Neuron (in vitro differentiated cells): Measurements from ENCODE around the gene REEP5.

Experiments used
- H2AFZ ChIP-seq: one replicate; pipeline ENCODE4 v1.6.1; 2013; ENCODE audit warnings: low read depth, mild to moderate bottlenecking, inconsistent platforms, low read length, moderate library complexity
- H3K27me3 ChIP-seq: one replicate; pipeline ENCODE4 v1.6.1; 2013; ENCODE audit warnings: low read length; ENCODE audit not compliant: insufficient read depth
- H3K36me3 ChIP-seq: one replicate; pipeline ENCODE4 v1.6.1; 2013; ENCODE audit warnings: low read length; ENCODE audit not compliant: insufficient read depth
- H3K4me1 ChIP-seq: one replicate; pipeline ENCODE4 v1.6.1; 2013; ENCODE audit warnings: low read length; ENCODE audit not compliant: insufficient read depth
- H3K4me3 ChIP-seq: 2 replicates; pipeline ENCODE4 v1.5.1; 2013; ENCODE audit warnings: mild to moderate bottlenecking, low read length, moderate library complexity
- H3K9me3 ChIP-seq: one replicate; pipeline ENCODE4 v1.6.1; 2013; ENCODE audit warnings: low read length

REEP5 gene

GRCh38 chr5:112844489-112844888 is 77.5 kb downstream of the REEP5 start:
- Histone ChIP-seq H3K27me3 (no peaks in the 10 kb centered on the region), H3K4me1 (no peaks in the 10 kb centered on the region), H3K36me3 (peaks cover 37% of the 10 kb centered on the region), H2AFZ (no peak overlapping the region), H3K4me3 (no peak overlapping the region), H3K9me3 (peaks cover 3% of the 10 kb centered on the region)

- peaks cover 57% of the 10 kb centered on the region for H3K36me3 ChIP-seq
- no peaks in the 10 kb centered on the region for H3K27me3 ChIP-seq
- H3K9me3 ChIP-seq: peaks cover under 1% of the 10 kb centered on the region
Measured at GRCh38 chr5:112833971-112834370, 88.1 kb downstream of the REEP5 start.

GRCh38 chr5:112830378-112830777 is 91.6 kb downstream of the REEP5 start:
- Histone ChIP-seq H3K4me3 (no peak overlapping the region), H3K9me3 (no peaks in the 10 kb centered on the region), H3K4me1 (peaks cover 2% of the 10 kb centered on the region), H3K27me3 (no peaks in the 10 kb centered on the region), H3K36me3 (peaks cover 68% of the 10 kb centered on the region), H2AFZ (no peak overlapping the region)

More at GRCh38 chr5:112833971-112834370, 88.1 kb downstream of the REEP5 start:
- Histone ChIP-seq H3K4me1 (no peaks in the 10 kb centered on the region), H2AFZ (no peak overlapping the region), H3K4me3 (no peak overlapping the region)
